Lower lobe of right lung (tissue), 2 donors: ENCODE results near the gene SLIT3. TPM values are rescaled to one million over a fixed set of nuclear protein-coding genes. Genes with fewer than 3 reads are reported as not detected.

Source experiments
- ATAC-seq, 2 donors: fragments of 200-7000 bp; cut with Tn5 transposase; one replicate each; pipeline ENCODE4 v1.9.1; 2020 to 2022; ENCODE audit warnings: mild to moderate bottlenecking in 2 of 2, moderate library complexity in 2 of 2
- DNase-seq: peaks from one replicate; pipeline ENCODE4 v3.0.0-alpha.2; 2020
- H3K27ac ChIP-seq: fragments of 200-600 bp; one replicate; pipeline ENCODE4 v1.8.0; 2022
- H3K27me3 ChIP-seq: fragments of 200-600 bp; one replicate; pipeline ENCODE4 v1.8.0; 2022; ENCODE audit warnings: low read depth
- H3K36me3 ChIP-seq: fragments of 200-600 bp; one replicate; pipeline ENCODE4 v1.8.0; 2022; ENCODE audit warnings: mild to moderate bottlenecking
- H3K4me1 ChIP-seq: fragments of 200-600 bp; one replicate; pipeline ENCODE4 v1.8.0; 2022
- H3K4me3 ChIP-seq: fragments of 200-600 bp; one replicate; pipeline ENCODE4 v1.8.0; 2022; ENCODE audit warnings: mild to moderate bottlenecking
- H3K9me3 ChIP-seq: fragments of 200-600 bp; one replicate; pipeline ENCODE4 v1.8.0; 2022
- CTCF ChIP-seq: fragments of 200-600 bp; IDR thresholded peaks from one replicate; pipeline ENCODE4 v1.8.0; 2022; ENCODE audit warnings: antibody characterized with exemption, mild to moderate bottlenecking
- intact Hi-C: fragments of 100-400 bp; cut with DNase I; formaldehyde crosslinking; loops from one replicate; pipeline ENCODE4 v1.11.0; 2022
- total RNA-seq: library from RNA; stranded (reverse); fragmentation: NEBNext Ultra II Directional; extraction: Animal tissue kit (Norgen Biotek cat#: 25700); gene quantifications from one replicate; pipeline ENCODE4 v1.2.1, GENCODE V29; 2021
- donor health status: DM: no; HTN: yes; CAD: no; lungs with severe emphysema.

SLIT3 gene
- total RNA-seq, 1 donor from 2014 or later: 48.6 TPM

- Histone ChIP-seq H3K36me3 (no peaks in the 10 kb centered on the region), H3K27me3 (peaks cover 9% of the 10 kb centered on the region), H3K9me3 (no peaks in the 10 kb centered on the region), H3K4me1 (no peaks in the 10 kb centered on the region), H3K4me3 (no peak overlapping the region), H3K27ac (no peak overlapping the region)
- DNase-seq (no peak), ATAC-seq (no peak)
- no peak for TF ChIP-seq CTCF
- intact Hi-C loops: no loop called here
These were observed 371.3 kb downstream of the SLIT3 start for GRCh38 chr5:168929656-168930055.

DNA sequence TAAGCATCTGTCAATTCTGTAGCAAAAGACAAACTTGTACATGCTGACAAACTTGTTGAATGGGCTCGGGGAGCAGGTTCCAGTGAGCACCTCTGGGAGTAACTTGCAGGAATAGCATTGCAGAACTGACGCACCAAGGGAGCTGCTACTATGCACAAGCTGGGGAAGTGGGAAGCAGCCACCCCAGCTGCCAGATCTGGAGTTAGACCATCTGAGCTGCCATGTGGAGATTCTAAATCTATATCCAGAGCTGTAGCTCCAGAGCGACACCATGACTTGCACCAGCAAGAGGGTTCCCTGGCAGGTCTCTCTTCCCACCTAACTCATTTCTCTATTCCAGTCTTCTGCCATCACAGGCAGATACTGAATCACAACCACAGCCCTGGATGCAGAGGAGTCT, 375.8 kb downstream of the SLIT3 start:
- no peaks in the 10 kb centered on the region for H3K9me3 ChIP-seq
- TF ChIP-seq CTCF: no peak
- no peak for ATAC-seq
- no peak for DNase-seq
- H3K4me3 ChIP-seq: no peak overlapping the region
- intact Hi-C loops: no loop called here
- no peaks in the 10 kb centered on the region for H3K4me1 ChIP-seq
- no peaks in the 10 kb centered on the region for H3K36me3 ChIP-seq
- no peak overlapping the region for H3K27ac ChIP-seq
- H3K27me3 ChIP-seq: peaks cover 12% of the 10 kb centered on the region

DNA sequence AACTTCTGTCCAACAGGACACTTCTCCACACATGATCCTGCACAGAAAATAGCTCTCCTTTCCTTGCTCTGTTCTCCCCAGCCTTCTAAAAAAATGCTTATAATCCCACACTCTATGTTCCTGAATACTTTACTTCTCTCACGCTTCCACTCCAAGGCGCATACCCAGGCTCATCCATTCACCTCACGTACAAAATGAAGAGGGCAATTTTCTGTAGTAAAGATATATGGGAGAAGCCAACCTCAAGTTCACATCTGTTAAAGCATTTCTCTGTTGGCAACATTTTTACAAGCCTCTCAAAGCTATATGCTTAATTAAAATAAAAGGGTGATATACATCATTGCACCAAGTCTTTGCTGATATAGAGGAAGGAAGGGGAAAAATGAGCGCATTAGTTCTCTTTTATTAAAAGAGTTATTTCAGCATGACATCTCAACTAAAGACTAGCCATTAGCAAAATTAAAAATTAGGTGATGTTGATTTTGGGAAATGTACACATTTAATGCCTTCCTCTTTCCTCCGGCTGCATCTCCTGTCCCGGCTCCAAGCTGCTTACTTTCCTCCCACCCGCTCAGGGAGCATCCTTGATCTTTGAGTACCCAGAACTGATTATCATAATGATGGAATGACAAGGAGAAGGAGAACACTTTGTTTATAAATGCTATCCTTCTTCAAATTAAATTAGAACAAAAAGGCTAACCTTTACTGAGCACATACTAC, 379.6 kb downstream of the SLIT3 start:
- no peak for ATAC-seq
- intact Hi-C loops: no loop called here
- no peak overlapping the region for H3K4me3 ChIP-seq
- no peaks in the 10 kb centered on the region for H3K9me3 ChIP-seq
- H3K4me1 ChIP-seq: peaks cover 5% of the 10 kb centered on the region
- H3K27me3 ChIP-seq: peaks cover 13% of the 10 kb centered on the region
- no peaks in the 10 kb centered on the region for H3K36me3 ChIP-seq
- TF ChIP-seq CTCF: no peak
- H3K27ac ChIP-seq: no peak overlapping the region
- no peak for DNase-seq

DNA sequence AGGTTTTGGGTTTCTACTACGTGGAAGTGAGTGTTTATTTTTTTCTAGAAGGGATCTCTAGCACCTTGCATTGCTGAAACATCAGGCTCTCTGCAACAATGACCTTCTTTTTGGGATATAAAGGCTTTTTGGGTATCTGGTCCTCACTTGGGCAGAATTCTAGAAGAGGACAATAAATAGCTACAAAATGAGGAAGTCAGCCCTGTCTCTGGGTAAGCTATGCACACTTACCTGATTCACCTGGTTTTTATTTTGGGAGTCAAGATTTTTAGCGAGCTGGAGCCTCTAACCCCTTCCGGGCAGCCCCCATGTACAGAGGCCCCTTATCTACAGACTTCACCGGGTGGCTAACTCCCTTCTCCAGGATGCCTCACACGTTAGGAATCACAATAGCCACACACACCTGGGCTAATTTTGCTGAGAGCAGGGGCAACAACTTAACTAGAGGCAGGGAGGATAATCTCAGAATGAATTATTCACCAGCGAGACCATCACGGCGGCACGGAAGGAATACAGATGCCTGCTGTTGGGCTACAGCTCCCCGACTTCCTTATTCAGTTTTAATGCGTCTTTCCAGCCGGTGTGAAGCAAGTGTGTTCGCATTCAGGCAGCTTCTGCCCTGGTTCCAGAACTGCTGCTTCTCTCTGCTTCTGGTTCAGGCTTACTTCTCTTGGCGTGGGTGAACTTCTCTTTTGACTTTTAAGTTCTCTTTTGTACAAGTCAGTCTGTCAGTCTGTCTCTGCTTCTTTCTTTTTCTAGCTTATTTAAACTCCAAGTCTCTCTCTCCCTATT, 380.7 kb downstream of the SLIT3 start:
- peaks cover 13% of the 10 kb centered on the region for H3K27me3 ChIP-seq
- H3K4me3 ChIP-seq: no peak overlapping the region
- intact Hi-C loops: no loop called here
- peak; percentile 58 for DNase-seq
- no peaks in the 10 kb centered on the region for H3K36me3 ChIP-seq
- no peak overlapping the region for H3K27ac ChIP-seq
- no peaks in the 10 kb centered on the region for H3K9me3 ChIP-seq
- H3K4me1 ChIP-seq: peaks cover 5% of the 10 kb centered on the region
- TF ChIP-seq CTCF: no peak
- peak; percentile 72 to 76 for ATAC-seq

DNA sequence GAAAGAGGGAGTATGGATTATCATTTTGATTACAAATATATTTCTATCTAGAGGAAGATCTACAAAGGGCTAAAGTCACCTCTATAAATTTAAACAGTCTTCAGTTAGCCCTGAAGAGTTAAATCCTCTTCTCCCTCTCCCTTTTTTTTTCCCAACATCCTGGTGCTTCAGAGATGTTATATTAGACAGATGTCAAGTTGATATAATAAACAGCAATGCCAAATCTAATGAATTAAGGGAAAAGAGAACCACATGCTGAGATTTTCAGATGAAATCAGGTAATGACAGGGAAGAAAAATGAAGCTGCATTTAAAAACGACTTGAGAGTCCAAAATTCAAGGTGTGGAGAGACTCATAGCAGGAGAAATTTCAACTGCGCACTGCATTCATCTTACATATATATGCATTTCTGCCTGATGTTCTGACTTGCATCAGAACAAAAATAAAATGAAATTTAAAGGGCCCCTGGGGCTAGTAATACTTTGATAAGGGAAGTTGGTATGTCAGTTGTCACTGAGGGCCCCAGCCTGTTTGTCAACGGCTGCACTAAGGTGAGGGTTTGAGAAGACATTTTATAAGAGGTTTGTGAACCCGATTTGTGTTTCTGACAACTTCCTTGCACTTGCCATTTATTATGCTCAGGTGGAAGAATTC, 382.9 kb downstream of the SLIT3 start:
- Histone ChIP-seq H3K4me3 (no peak overlapping the region), H3K36me3 (no peaks in the 10 kb centered on the region), H3K4me1 (peaks cover 5% of the 10 kb centered on the region), H3K9me3 (no peaks in the 10 kb centered on the region), H3K27ac (no peak overlapping the region), H3K27me3 (peaks cover 8% of the 10 kb centered on the region)
- intact Hi-C loops: no loop called here
- no peak for TF ChIP-seq CTCF
- DNase-seq: no peak
- no peak for ATAC-seq
